Panc1 (cell line): ENCODE data around the gene ATG9A. TPM values are rescaled to one million over a fixed set of nuclear protein-coding genes. Genes with fewer than 3 reads are reported as not detected.

Experiments
- ATAC-seq: fragments of 200-7000 bp; cut with Tn5 transposase; 2 replicates; pipeline ENCODE4 v1.9.1; 2020; ENCODE audit warnings: mild to moderate bottlenecking, moderate library complexity
- BruUV-seq: library from RNA; stranded (reverse); fragments of 400-500 nt; replicated peaks from 2 replicates; lab custom pipeline; 2021; lab: Mats Ljungman, UMichigan
- CTCF ChIA-PET: fragments of 300-600 bp; sonication (Branson Sonifier 250); formaldehyde crosslinking; loops from one replicate; lab custom pipeline; 2022; ENCODE audit warnings: antibody characterized with exemption; lab: Charles Lee
- POLR2A ChIA-PET: fragments of 300-600 bp; sonication (Branson Sonifier 250); formaldehyde crosslinking; loops from one replicate; lab custom pipeline; 2022; ENCODE audit warnings: antibody characterized with exemption; lab: Charles Lee
- DNase-seq: peaks from one replicate; pipeline ENCODE4 v3.0.0-alpha.2; 2010; ENCODE audit warnings: low read depth, low spot score
- H3K27ac ChIP-seq: 2 replicates; pipeline ENCODE4 v1.5.1; 2011; ENCODE audit warnings: mild to moderate bottlenecking, low read length, inconsistent platforms
- H3K27me3 ChIP-seq: fragments of 200-500 bp; sonication (Bioruptor generic); 2 replicates; pipeline ENCODE4 v1.6.0; 2014; ENCODE audit warnings: low read length, inconsistent platforms; ENCODE audit not compliant: control insufficient read depth, insufficient read depth
- H3K36me3 ChIP-seq: fragments of 200-500 bp; sonication (Bioruptor generic); 2 replicates; pipeline ENCODE4 v1.5.1; 2014; ENCODE audit warnings: inconsistent platforms, mild to moderate bottlenecking, low read length, moderate library complexity; ENCODE audit not compliant: control insufficient read depth, insufficient read depth
- H3K4me1 ChIP-seq: 2 replicates; pipeline ENCODE4 v1.5.1; 2011; ENCODE audit warnings: inconsistent platforms, mild to moderate bottlenecking, low read length, moderate library complexity; ENCODE audit not compliant: control insufficient read depth, insufficient read depth
- H3K4me3 ChIP-seq, 2 experiments: 2 replicates each; pipeline ENCODE4 v1.5.1; 2011 to 2012; ENCODE audit warnings: low read depth in 2 of 2, low read length in 2 of 2, mild to moderate bottlenecking in 2 of 2, inconsistent platforms in 1 of 2, moderate library complexity in 1 of 2
- H3K9me3 ChIP-seq: fragments of 200-500 bp; sonication (Bioruptor generic); 2 replicates; pipeline ENCODE4 v1.5.1; 2014; ENCODE audit warnings: low read depth, mild to moderate bottlenecking, inconsistent platforms, low read length, moderate library complexity; ENCODE audit not compliant: control insufficient read depth, insufficient read depth
- CTCF ChIP-seq: fragments of 450-650 bp; IDR thresholded peaks from 2 replicates; pipeline ENCODE4 v1.5.1; 2017; ENCODE audit warnings: mild to moderate bottlenecking
- POLR2AphosphoS5 ChIP-seq: IDR thresholded peaks from 2 replicates; pipeline ENCODE4 v1.6.1; 2012; ENCODE audit warnings: mild to moderate bottlenecking, low read depth, low read length, moderate library complexity
- REST ChIP-seq, 2 experiments: IDR thresholded peaks; 2 replicates each; pipeline ENCODE4 v1.6.1; 2011 to 2012; ENCODE audit warnings: low read depth in 2 of 2, control low read depth in 1 of 2, low read length in 1 of 2, mild to moderate bottlenecking in 1 of 2, moderate library complexity in 1 of 2; ENCODE audit not compliant: insufficient read depth in 1 of 2
- SIN3A ChIP-seq: IDR thresholded peaks from 2 replicates; pipeline ENCODE4 v1.6.1; 2012; ENCODE audit warnings: low read depth, mild to moderate bottlenecking, low read length, moderate library complexity, borderline replicate concordance; ENCODE audit not compliant: insufficient read depth
- TCF7L2 ChIP-seq: IDR thresholded peaks from 2 replicates; pipeline ENCODE4 v1.6.1; 2011; ENCODE audit warnings: mild to moderate bottlenecking, low read depth, low read length, inconsistent platforms
- in situ Hi-C: cut with HindIII; loops from 2 replicates; pipeline ENCODE4 v1.10.0; 2016; ENCODE audit warnings: low sequenced_read_pairs, low pct_unique_long_range_greater_than_20kb
- intact Hi-C: fragments of 100-400 bp; cut with micrococcal nuclease; formaldehyde crosslinking; loops from one replicate; pipeline ENCODE4 v1.10.0; 2022; ENCODE audit not compliant: unreplicated experiment
- total RNA-seq: library from RNA; stranded (reverse); gene quantifications from one replicate; pipeline ENCODE4 v1.2.1, GENCODE V29; 2021; ENCODE audit not compliant: unreplicated experiment

ATG9A gene
- total RNA-seq, 1 experiment from 2014 or later = 75.1 TPM

DNA sequence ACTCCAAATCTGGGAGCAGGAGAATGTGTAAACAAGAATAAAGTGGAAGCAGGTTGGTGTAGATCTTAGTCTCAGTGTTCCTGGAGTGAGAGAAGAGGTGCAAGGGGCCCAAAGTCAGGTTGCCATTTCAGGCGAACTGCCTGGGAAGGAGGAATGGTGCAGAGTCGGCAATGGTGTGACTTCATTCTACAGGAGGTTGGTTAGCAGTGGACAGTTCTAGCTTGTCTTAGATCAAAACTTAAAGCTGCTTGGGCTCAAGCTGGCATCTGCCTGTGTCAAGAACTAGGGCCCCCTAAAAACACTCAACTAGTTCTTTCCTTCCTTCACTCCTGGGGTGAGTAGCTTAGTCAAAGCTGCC, 19.4 kb upstream of the ATG9A start:
- in situ Hi-C loops = no loop called here
- intact Hi-C loops = no loop called here
- TF ChIP-seq POLR2AphosphoS5 (no peak), REST (IDR thresholded peaks at IDR 0.05; ENCODE audit: insufficient read depth in 1 of 2, low read depth in 2 of 2, low read length in 1 of 2) (no peak), CTCF (no peak), TCF7L2 (no peak), SIN3A (no peak)
- ATAC-seq (no peak), DNase-seq (no peak)
- Histone ChIP-seq H3K27me3 (no peaks in the 10 kb centered on the region), H3K36me3 (no peaks in the 10 kb centered on the region; the same call in 1 of the 2 replicates), H3K27ac (peak overlapping the region; percentile 65), H3K9me3 (no peaks in the 10 kb centered on the region), H3K4me3 (no peak overlapping the region), H3K4me1 (peaks cover 51% of the 10 kb centered on the region)
- CTCF ChIA-PET = interaction anchor here (0.8 to 1.1 kb wide), 2 partner anchors 31 to 46 kb away, joined by 3 to 6 read pairs; no protein-coding TSS in a partner anchor
- POLR2A ChIA-PET = interaction anchor here (0.7 kb wide), 1 partner anchor 30 kb away, joined by 3 read pairs; no protein-coding TSS in a partner anchor
- no TSS peak for BruUV-seq

DNA sequence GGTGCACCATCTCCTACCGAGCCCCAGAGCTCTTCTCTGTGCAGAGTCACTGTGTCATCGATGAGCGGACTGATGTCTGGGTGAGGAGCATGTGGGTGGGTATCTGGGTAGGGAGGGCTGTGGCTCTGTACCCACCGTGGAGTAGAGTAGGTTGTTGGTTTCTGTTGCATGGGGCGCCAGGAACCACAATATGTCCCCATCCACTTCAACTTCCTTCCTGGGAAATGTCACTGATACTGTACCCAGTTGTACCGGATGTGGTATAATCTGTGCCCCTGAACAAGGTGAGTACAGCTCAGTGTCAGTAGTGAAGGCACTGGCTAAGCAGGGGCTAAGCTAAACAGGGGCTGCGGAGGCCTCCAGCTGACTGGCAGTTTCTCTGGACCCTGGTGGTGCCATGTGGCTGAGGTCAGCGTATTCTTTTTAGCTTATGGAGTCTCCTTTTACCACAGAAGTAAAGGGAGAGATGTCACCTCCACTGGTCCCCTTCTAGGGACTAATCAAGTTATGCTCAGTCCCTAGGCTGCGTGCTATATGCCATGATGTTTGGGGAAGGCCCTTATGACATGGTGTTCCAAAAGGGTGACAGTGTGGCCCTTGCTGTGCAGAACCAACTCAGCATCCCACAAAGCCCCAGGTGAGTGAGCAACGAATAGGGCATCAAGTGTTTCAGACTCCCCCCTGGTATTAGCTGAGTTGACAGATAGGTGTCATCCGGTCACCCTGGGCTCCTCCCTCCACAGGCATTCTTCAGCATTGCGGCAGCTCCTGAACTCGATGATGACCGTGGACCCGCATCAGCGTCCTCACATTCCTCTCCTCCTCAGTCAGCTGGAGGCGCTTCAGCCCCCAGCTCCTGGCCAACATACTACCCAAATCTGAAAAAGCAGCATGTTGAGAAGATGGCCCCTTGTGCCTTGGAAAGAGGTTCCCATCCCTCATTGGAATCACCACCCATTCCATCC, 18.5 kb upstream of the ATG9A start:
- CTCF ChIA-PET = interaction anchor here (0.8 kb wide), 1 partner anchor 47 kb away, joined by 3 read pairs; no protein-coding TSS in a partner anchor
- H3K27ac ChIP-seq = no peak overlapping the region
- in situ Hi-C loops = no loop called here

More for the DNA sequence above, 18.5 kb upstream of the ATG9A start:
- intact Hi-C loops = no loop called here
- ATAC-seq (no peak), DNase-seq (no peak)
- no peaks in the 10 kb centered on the region for H3K9me3 ChIP-seq
- H3K27me3 ChIP-seq = no peaks in the 10 kb centered on the region
- POLR2A ChIA-PET = interaction anchor here (0.7 kb wide), 1 partner anchor 29 kb away, joined by 3 read pairs; no protein-coding TSS in a partner anchor
- TF ChIP-seq POLR2AphosphoS5 (no peak), CTCF (no peak), REST (IDR thresholded peaks at IDR 0.05; ENCODE audit: insufficient read depth in 1 of 2, low read depth in 2 of 2, low read length in 1 of 2) (no peak), SIN3A (no peak), TCF7L2 (no peak)
- H3K4me3 ChIP-seq = no peak overlapping the region
- H3K36me3 ChIP-seq = no peaks in the 10 kb centered on the region; the same call in 1 of the 2 replicates
- peaks cover 45% of the 10 kb centered on the region for H3K4me1 ChIP-seq
- no TSS peak for BruUV-seq
